Testis (tissue), 2 donors: ENCODE measurements around the gene CCDC121.

Source experiments
- POLR2A ChIP-seq: fragments of 450-650 bp; IDR thresholded peaks from one replicate; pipeline ENCODE4 v1.6.1; 2017; ENCODE audit warnings: antibody characterized with exemption, mild to moderate bottlenecking, moderate library complexity
- TF ChIP-seq, protein P1 (sequence below), 3 experiments: fragments of 450-650 bp in 2 of 3; fragments of 200-600 bp in 1 of 3; sonication (generic) in 1 of 3; IDR thresholded peaks; one replicate each; pipeline ENCODE4 v1.5.1; 2016 to 2019; ENCODE audit warnings: antibody characterized with exemption in 3 of 3, mild to moderate bottlenecking in 2 of 3, moderate library complexity in 1 of 3

DNA sequence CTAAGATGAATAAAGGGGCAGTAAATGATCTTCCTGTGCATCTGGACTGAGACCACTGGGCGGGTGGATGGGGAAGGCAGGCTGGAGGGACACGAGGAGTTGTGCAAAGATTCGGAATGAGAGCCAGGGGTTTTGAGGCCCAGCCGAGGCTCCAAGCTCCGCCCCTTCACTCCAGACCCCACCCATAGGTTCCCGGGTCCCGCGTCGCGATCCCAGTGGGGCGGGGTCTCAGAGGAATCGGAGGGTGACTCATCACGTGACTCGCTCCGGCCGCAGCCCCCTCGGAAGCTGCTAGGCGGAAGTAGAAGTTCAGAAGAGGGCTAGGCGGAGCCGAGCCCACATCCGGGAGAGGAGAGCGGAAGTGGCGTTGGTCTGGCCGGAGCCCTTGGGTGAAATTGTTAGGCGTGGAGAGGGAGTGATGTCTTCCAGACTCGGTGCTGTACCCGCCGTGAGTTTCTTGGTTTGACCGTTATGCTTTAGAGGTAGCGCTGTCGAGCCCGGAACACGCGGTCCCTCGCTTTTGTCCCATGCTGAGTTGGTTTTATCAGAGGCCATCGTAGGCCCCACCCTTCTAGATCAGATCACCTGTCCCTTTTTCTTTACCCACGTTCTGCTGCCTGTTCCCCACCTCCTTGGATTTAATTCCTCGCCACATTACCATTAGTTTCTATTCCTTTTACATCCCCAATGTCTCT lies 46.0 kb downstream of the CCDC121 start, which contains the start of gene ZNF512:
- TF ChIP-seq POLR2A: no peak
- TF ChIP-seq, protein P1, sequence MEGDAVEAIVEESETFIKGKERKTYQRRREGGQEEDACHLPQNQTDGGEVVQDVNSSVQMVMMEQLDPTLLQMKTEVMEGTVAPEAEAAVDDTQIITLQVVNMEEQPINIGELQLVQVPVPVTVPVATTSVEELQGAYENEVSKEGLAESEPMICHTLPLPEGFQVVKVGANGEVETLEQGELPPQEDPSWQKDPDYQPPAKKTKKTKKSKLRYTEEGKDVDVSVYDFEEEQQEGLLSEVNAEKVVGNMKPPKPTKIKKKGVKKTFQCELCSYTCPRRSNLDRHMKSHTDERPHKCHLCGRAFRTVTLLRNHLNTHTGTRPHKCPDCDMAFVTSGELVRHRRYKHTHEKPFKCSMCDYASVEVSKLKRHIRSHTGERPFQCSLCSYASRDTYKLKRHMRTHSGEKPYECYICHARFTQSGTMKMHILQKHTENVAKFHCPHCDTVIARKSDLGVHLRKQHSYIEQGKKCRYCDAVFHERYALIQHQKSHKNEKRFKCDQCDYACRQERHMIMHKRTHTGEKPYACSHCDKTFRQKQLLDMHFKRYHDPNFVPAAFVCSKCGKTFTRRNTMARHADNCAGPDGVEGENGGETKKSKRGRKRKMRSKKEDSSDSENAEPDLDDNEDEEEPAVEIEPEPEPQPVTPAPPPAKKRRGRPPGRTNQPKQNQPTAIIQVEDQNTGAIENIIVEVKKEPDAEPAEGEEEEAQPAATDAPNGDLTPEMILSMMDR (IDR thresholded peaks at IDR 0.05): no peak
